G401 (cell line): ENCODE results near the gene GALNT18. TPM values are rescaled to one million over a fixed set of nuclear protein-coding genes. Genes with fewer than 3 reads are reported as not detected.

Experiments used
- DNase-seq: peaks from one replicate; pipeline ENCODE4 v3.0.0-alpha.2; 2015; ENCODE audit warnings: low spot score
- in situ Hi-C: cut with HindIII; loops from 2 replicates; pipeline ENCODE4 v1.10.0; 2016; ENCODE audit warnings: low sequenced_read_pairs, mixed read lengths
- total RNA-seq: library from RNA; depleted of rRNA; stranded (reverse); fragments of >200 nt; shearing (Covaris generic); gene quantifications from 2 replicates; pipeline ENCODE4 v1.2.3, GENCODE V29; 2014; rRNA removed

The GALNT18 gene
- total RNA-seq, 1 experiment from 2014 or later: not detected

DNA sequence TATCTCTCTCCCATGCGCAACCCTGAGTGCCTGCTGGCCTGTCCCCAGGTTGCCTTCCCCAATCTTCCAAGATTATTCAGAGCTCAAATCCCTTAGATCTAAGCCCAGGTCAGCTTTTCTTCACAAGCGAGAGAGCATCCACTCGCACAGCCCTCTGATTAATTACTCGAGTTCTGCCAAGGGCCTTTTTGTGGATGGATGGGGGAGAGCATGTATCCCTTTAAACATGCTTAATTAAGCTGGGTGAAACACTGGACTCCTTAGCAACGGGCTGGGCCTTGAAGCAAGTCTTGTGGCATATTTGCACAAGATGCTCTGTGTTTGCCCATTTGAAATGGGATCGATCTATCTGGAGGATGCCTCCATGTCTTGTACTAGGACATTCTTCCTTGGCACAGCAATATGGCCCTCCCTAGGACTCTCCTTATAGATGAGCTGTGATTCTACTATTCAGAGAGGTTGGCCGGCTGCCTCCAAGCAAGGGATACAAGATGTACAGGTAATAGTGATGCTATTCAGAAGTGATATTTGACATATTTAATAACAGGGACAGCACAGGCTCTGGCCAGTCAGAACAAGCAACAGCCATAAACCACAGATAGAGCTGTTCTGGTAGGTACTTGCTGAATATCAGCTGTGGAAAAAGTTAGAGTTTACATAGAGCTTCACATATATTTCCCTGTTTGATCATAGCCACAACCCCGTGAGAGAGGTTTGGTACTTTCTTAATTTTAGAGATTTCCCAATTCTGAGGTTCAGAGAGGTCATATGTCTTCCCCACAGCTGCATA, 394.3 kb downstream of the GALNT18 start:
- in situ Hi-C loops: no loop called here
- no peak for DNase-seq

Other genes starting within 250 kb of the GALNT18 start
- 10.5 and 16.4 TPM in 2 replicates for gene USP47, start 220.0 kb upstream of the GALNT18 start, total RNA-seq